ENCODE measurements around the gene NGRN. TPM values are rescaled to one million over a fixed set of nuclear protein-coding genes. Genes with fewer than 3 reads are reported as not detected.

NGRN gene
- total and polyA plus RNA-seq, 2 of the 4 experiments (the other 2 are of a cell fraction), result 39.6 to 46.2 TPM

DNA sequence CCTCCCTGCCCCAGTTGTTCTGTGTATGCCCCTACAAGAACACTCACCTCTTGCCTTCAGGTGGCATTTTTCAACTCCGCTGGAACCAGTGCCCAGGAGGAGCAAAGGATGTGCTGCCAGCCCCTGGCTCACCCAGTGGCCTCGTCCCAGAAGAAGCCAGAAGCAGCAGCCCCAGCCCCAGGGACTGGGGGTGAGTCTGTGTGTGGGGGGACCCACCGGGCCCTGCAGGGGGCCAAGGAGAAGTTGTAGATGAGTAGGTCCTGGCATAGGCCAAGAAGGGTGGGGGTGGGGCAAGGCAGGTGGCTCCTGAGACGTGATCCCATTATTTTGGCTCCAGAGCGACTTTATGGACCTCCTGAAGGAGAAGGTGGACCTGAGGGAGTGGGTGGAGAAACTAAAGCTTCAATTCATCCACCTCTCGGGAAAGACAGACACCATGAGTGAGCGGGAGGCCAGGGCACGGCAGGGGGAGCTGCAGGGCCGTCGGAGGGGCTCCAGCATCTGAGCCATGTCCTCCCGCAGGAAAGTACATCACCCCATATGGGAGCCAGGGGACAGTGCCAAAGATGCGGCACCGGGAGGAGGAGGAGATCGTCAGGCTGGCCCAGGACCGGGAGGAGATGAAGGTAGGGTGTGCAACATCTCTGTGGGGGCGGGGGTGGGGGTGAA is 29.3 kb downstream of the NGRN start:
- no peak overlapping the region for H3K23ac ChIP-seq (ENCODE audit: low read depth, low read length)
- no peak overlapping the region for H4K91ac ChIP-seq (ENCODE audit: insufficient read depth, low read depth, low read length)
- H3K9me1 ChIP-seq (ENCODE audit: insufficient read depth, low read length), result no peaks in the 10 kb centered on the region
- dilution Hi-C loops (cut with HindIII; ENCODE audit: low sequenced_read_pairs, unreplicated experiment) (no loop called here), intact Hi-C loops (cut with micrococcal nuclease) (no loop called here), in situ Hi-C loops (cut with MboI; ENCODE audit: low sequenced_read_pairs) (no loop called here)
- ChIA-PET POLR2A (ENCODE audit: unreplicated experiment) (no interaction called here), CTCF (no interaction called here)
- H4K8ac ChIP-seq (ENCODE audit: low read depth in 2 of 2, low read length in 2 of 2), result no peak overlapping the region
- H3K4me2 ChIP-seq (ENCODE audit: low read depth, low read length), result no peak overlapping the region
- no peak overlapping the region for H3K4me3 ChIP-seq (ENCODE audit: insufficient read depth, low read depth, low read length)
- WGBS, 2 experiments (ENCODE audit: extremely low coverage in 2 of 2, insufficient read length in 1 of 2), result 54% methylated on average over 5 of the region's 16 CpGs; no CpG with 5 or more reads in 1 of the 2 experiments
- no peak overlapping the region for H2AK5ac ChIP-seq (ENCODE audit: low read depth, low read length)
- H3K4me1 ChIP-seq (ENCODE audit: control insufficient read depth, insufficient read depth, low read length), result peaks cover 2% of the 10 kb centered on the region; the same call in 1 of the 2 replicates
- TF ChIP-seq RFX5 (IDR thresholded peaks at IDR 0.05; ENCODE audit: low read depth, low read length) (no peak), MXI1 (IDR thresholded peaks at IDR 0.05; ENCODE audit: borderline replicate concordance, low read depth, low read length) (no peak), MAFK (IDR thresholded peaks at IDR 0.05; ENCODE audit: low read depth, low read length) (no peak), SMC3 (IDR thresholded peaks at IDR 0.05; ENCODE audit: low read depth, low read length) (no peak), BHLHE40 (IDR thresholded peaks at IDR 0.05; ENCODE audit: low read depth, low read length) (no peak), CEBPB (IDR thresholded peaks at IDR 0.05; ENCODE audit: low read depth, low read length) (no peak), RAD21 (IDR thresholded peaks at IDR 0.05; ENCODE audit: low read length) (no peak), MAZ (IDR thresholded peaks at IDR 0.05; ENCODE audit: borderline replicate concordance, low read depth, low read length) (no peak), CHD1 (IDR thresholded peaks at IDR 0.05; ENCODE audit: low read depth, low read length) (no peak), RCOR1 (IDR thresholded peaks at IDR 0.05; ENCODE audit: insufficient replicate concordance, low read length) (no peak), NFE2L2 (IDR thresholded peaks at IDR 0.05; ENCODE audit: low read depth, low read length) (no peak), POLR2A (IDR thresholded peaks at IDR 0.05; ENCODE audit: low read depth, low read length) (no peak), FOS (IDR thresholded peaks at IDR 0.05; ENCODE audit: low read depth, low read length) (no peak)
- TF ChIP-seq, protein P1, sequence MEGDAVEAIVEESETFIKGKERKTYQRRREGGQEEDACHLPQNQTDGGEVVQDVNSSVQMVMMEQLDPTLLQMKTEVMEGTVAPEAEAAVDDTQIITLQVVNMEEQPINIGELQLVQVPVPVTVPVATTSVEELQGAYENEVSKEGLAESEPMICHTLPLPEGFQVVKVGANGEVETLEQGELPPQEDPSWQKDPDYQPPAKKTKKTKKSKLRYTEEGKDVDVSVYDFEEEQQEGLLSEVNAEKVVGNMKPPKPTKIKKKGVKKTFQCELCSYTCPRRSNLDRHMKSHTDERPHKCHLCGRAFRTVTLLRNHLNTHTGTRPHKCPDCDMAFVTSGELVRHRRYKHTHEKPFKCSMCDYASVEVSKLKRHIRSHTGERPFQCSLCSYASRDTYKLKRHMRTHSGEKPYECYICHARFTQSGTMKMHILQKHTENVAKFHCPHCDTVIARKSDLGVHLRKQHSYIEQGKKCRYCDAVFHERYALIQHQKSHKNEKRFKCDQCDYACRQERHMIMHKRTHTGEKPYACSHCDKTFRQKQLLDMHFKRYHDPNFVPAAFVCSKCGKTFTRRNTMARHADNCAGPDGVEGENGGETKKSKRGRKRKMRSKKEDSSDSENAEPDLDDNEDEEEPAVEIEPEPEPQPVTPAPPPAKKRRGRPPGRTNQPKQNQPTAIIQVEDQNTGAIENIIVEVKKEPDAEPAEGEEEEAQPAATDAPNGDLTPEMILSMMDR (conservative IDR thresholded peaks at IDR 0.05; ENCODE audit: low read depth, low read length), result no peak
- TF ChIP-seq, protein P2, sequence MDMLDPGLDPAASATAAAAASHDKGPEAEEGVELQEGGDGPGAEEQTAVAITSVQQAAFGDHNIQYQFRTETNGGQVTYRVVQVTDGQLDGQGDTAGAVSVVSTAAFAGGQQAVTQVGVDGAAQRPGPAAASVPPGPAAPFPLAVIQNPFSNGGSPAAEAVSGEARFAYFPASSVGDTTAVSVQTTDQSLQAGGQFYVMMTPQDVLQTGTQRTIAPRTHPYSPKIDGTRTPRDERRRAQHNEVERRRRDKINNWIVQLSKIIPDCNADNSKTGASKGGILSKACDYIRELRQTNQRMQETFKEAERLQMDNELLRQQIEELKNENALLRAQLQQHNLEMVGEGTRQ (IDR thresholded peaks at IDR 0.05; ENCODE audit: low read depth, low read length), result no peak
- TF ChIP-seq, protein P3, sequence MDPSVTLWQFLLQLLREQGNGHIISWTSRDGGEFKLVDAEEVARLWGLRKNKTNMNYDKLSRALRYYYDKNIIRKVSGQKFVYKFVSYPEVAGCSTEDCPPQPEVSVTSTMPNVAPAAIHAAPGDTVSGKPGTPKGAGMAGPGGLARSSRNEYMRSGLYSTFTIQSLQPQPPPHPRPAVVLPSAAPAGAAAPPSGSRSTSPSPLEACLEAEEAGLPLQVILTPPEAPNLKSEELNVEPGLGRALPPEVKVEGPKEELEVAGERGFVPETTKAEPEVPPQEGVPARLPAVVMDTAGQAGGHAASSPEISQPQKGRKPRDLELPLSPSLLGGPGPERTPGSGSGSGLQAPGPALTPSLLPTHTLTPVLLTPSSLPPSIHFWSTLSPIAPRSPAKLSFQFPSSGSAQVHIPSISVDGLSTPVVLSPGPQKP (IDR thresholded peaks at IDR 0.05; ENCODE audit: borderline replicate concordance, low read depth, low read length), result no peak
- no peak overlapping the region for H2BK20ac ChIP-seq (ENCODE audit: low read depth, low read length)
- BruUV-seq (replicated peaks), result no TSS peak
- no peak for ATAC-seq (ENCODE audit: low read depth)
- no peaks in the 10 kb centered on the region for H3K79me1 ChIP-seq (ENCODE audit: low read depth in 1 of 2, low read length in 2 of 2)
- DNase-seq, result no peak
- no peak overlapping the region for H3K56ac ChIP-seq (ENCODE audit: extremely low read depth, insufficient read depth, low read length)
- no peak overlapping the region for H3K27ac ChIP-seq (ENCODE audit: insufficient read depth, low read length)
- H2BK120ac ChIP-seq (ENCODE audit: low read depth, low read length), result no peak overlapping the region
- H3K36me3 ChIP-seq (ENCODE audit: control insufficient read depth, insufficient read depth, low read length), result no peaks in the 10 kb centered on the region
- H3K4ac ChIP-seq (ENCODE audit: low read depth, low read length), result no peak overlapping the region
- no peaks in the 10 kb centered on the region for H4K20me1 ChIP-seq (ENCODE audit: insufficient read depth, low read length)
- no peak overlapping the region for H4K5ac ChIP-seq (ENCODE audit: low read depth, low read length)
- no peak overlapping the region for H2BK15ac ChIP-seq (ENCODE audit: low read depth, low read length)
- H3K9ac ChIP-seq (ENCODE audit: low read depth, low read length), result no peak overlapping the region
- no peak overlapping the region for H2AFZ ChIP-seq (replicated peaks; ENCODE audit: low read length, poor library complexity)
- no peak overlapping the region for H3K14ac ChIP-seq (replicated peaks; ENCODE audit: low read depth, low read length)
- no peak overlapping the region for H3K18ac ChIP-seq (ENCODE audit: low read depth, low read length)
- H2AK9ac ChIP-seq (replicated peaks; ENCODE audit: low read depth, low read length, poor library complexity), result no peak overlapping the region
- no peaks in the 10 kb centered on the region; the same call in 1 of the 2 replicates for H3K27me3 ChIP-seq (ENCODE audit: control insufficient read depth, insufficient read depth, low read length)
- no peaks in the 10 kb centered on the region for H3K9me3 ChIP-seq (ENCODE audit: control insufficient read depth, insufficient read depth, low read length)
- H2BK5ac ChIP-seq (ENCODE audit: low read depth, low read length, poor library complexity, severe bottlenecking), result no peak overlapping the region
